VCaP (cell line): Measurements from ENCODE around the gene GBP3.

ENCODE experiments used
- H3K27ac ChIP-seq: fragments of 450-650 bp; 2 replicates; pipeline ENCODE4 v1.5.1; 2017
- TF ChIP-seq, protein P1 (sequence below): fragments of 450-650 bp; conservative IDR thresholded peaks from 2 replicates; pipeline ENCODE4 v1.5.1; 2017; ENCODE audit warnings: mild to moderate bottlenecking, moderate library complexity

GBP3 gene

DNA sequence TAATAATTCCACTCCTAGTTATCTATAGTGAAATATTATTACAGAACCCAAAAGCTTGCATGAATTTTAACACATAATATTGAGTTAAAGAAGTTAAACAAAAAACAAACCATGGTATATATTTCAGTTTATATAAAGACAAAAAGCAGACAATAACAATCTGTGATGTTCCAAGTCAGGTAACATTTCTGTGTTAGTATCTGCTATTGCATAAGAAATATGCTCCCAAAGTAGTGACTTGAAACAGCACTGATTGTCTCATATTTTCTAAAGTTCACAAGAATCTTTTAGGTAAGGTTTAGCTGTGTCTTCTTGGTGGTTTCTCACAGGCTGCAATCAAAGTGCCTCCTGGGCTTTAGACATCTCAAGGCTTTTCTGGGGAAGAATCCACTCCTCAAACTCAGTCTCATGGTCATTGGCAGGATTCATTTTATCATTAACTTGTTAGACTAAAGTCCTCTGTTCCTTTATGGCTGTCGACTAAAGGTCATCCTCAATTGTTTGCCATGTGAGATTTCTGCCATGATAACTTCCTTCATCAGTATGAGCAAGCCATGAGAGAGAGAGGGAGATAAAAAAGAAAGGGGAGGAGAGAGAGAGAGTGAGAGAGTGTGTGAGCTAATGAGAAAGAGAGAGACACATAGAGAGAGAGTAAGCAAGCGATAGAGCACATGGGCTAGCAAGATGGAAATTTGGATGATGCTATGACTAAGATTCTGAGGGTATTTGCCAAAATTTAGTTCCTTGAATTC lies 22.5 kb upstream of the GBP3 start:
- H3K27ac ChIP-seq = no peak overlapping the region
- TF ChIP-seq, protein P1, sequence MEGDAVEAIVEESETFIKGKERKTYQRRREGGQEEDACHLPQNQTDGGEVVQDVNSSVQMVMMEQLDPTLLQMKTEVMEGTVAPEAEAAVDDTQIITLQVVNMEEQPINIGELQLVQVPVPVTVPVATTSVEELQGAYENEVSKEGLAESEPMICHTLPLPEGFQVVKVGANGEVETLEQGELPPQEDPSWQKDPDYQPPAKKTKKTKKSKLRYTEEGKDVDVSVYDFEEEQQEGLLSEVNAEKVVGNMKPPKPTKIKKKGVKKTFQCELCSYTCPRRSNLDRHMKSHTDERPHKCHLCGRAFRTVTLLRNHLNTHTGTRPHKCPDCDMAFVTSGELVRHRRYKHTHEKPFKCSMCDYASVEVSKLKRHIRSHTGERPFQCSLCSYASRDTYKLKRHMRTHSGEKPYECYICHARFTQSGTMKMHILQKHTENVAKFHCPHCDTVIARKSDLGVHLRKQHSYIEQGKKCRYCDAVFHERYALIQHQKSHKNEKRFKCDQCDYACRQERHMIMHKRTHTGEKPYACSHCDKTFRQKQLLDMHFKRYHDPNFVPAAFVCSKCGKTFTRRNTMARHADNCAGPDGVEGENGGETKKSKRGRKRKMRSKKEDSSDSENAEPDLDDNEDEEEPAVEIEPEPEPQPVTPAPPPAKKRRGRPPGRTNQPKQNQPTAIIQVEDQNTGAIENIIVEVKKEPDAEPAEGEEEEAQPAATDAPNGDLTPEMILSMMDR = no peak

DNA sequence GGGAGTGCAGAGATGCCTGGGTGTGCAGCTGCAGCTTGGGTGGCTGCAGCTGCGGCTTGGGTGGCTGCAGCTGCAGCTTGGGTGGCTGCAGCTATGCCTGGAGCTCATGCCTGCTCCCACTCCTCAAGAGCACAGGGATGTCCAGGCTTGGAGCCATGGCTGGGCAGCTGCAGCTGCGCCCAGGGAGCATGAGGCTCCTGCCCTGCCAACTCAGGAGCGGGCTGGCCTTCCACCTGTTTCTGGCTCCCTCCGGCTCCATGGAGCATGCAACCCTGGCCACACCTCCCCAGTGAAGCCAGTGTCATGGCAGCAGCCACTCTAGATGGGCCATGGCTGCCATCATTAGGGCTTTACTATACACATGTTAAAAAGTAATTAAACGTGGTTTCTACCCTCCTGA lies 21.3 kb upstream of the GBP3 start:
- no peak overlapping the region for H3K27ac ChIP-seq
- TF ChIP-seq, protein P1 = no peak

DNA sequence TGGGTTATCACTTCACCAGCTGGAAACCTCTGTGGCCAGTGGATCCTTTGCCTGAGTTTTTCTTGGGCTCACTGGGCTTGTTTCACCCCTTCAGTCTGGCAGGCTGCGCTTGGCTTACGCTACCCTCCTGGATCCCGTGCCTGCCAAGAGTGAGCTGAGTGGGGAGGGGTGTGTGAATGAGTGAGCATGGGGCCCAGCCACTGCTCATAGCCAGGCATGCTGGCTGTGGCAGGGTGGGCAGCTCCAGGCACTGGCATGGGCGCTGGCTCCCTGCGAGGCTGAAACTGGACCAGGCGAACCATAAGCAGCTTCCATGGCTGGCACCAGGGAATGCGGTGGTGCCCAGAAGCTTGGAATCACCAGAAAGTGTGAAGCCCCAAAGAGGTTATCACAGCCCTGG lies 19.8 kb upstream of the GBP3 start:
- H3K27ac ChIP-seq = no peak overlapping the region
- TF ChIP-seq, protein P1 = no peak

DNA sequence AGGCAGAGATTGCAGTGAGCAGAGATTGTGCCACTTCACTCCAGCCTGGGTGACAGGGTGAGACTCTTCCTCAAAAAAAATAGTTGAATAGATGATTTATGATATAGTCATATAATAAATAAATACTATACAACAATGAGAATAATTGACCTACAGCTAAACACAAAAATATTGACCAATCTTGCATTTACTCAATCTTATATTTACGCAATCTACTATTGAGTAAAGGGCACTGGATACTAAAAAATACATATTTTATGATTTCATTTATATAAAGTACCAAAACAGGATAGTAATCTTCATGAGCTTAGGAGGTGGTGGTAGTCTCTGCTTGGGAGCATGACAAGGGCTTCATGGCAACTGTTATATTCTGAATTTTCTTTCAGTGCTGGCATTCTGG lies 19.1 kb upstream of the GBP3 start:
- H3K27ac ChIP-seq = no peak overlapping the region
- TF ChIP-seq, protein P1 = no peak

DNA sequence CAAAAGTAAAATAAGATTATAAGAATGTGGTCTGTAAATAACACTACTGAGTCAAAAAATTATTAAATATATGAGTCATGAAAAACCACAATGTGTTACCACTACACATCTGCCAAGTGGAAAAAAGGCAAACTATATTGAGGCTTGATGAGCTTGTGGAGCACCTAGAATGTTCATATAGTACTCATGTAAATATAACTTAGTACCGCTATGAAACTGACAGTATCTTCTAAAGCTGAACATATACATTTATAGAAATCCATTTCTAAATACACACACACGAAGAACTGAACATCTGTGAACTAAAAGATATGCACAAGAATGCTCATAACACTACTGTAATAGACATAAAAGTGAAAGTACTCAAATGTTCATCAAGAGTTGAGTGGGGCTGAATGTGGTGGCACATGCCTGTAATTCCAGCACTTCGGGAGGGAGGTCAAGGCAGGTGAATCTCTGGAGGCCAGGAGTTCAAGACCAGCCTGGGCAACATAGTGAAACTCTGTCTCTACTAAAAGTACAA lies 18.5 kb upstream of the GBP3 start:
- no peak overlapping the region for H3K27ac ChIP-seq
- TF ChIP-seq, protein P1 = no peak

DNA sequence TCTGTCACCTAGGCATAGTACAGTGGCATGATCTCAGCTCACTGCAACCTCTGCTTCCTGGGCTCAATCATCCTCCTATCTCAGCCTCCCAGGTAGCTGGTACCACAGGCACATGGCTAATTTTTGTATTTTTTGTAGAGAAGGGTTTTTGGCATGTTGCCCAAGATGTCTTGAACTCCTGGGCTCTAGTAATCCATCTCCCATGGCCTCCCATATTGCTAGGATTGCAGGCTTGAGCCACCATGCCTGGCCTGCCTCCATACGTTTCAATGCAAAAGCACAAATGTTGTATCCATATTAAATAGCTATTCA lies 17.6 kb upstream of the GBP3 start:
- H3K27ac ChIP-seq = no peak overlapping the region
- TF ChIP-seq, protein P1 = no peak

DNA sequence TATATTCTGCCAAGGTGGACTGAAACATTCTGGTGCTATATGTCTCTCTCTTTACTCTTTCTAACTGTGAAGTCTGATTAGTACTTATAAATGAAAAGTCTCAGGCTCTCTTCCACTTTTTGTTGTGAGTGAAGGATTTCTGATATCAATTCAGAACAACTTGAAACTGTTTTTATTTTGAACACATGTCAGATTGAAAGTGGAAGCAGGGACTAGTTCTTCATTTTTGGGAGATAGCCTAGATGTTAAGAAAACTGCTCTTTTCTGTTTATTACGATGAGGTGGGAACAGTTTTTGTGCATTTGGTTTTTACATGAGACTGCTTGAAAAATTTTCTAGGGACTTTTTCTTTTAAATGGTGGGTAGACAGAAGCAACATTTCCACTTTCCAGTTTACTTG lies 14.5 kb upstream of the GBP3 start:
- TF ChIP-seq, protein P1 = no peak
- no peak overlapping the region for H3K27ac ChIP-seq
